Mammary epithelial cell (primary cell): ENCODE measurements around the gene CPXM2.

Experiments used
- CTCF ChIP-seq, 2 donors: IDR thresholded peaks in 1 of 2; conservative IDR thresholded peaks in 1 of 2; 2 replicates each; pipeline ENCODE4 v1.5.1; 2011 to 2012; ENCODE audit warnings: inconsistent platforms in 2 of 2, low read length in 2 of 2, mild to moderate bottlenecking in 2 of 2, control low read depth in 1 of 2, low read depth in 1 of 2; ENCODE audit not compliant: insufficient read depth in 1 of 2; ENCODE audit errors: extremely low read depth in 1 of 2
- EZH2 ChIP-seq: IDR thresholded peaks from 2 replicates; pipeline ENCODE4 v1.6.1; 2012; ENCODE audit warnings: low read length, inconsistent platforms, borderline replicate concordance

GRCh38 chr10:123729523-123729922 lies 162.1 kb downstream of the CPXM2 start:
- no peak for TF ChIP-seq EZH2
- TF ChIP-seq CTCF (conservative IDR thresholded peaks at IDR 0.05 in 1 of 2, IDR thresholded peaks at IDR 0.05 in 1 of 2; ENCODE audit: extremely low read depth in 1 of 2, insufficient read depth in 1 of 2, low read depth in 1 of 2, low read length in 2 of 2), result no peak
